ENCODE measurements around the gene FCRLA.

The FCRLA gene

GRCh38 chr1:161702250-161702649, 4.8 kb upstream of the FCRLA start:
- H2AFZ ChIP-seq (ENCODE audit: low read length) = no peak overlapping the region
- H3K4me1 ChIP-seq (ENCODE audit: insufficient read depth, low read length, poor library complexity, severe bottlenecking) = no peaks in the 10 kb centered on the region
- no peaks in the 10 kb centered on the region for H4K20me1 ChIP-seq (ENCODE audit: insufficient read depth, low read length, poor library complexity, severe bottlenecking)
- no peaks in the 10 kb centered on the region for H3K79me2 ChIP-seq (ENCODE audit: insufficient read depth, low read length)
- no peaks in the 10 kb centered on the region for H3K9me2 ChIP-seq (replicated peaks; ENCODE audit: low read depth, low read length)
- H3K9me3 ChIP-seq (ENCODE audit: insufficient read depth, low read depth, low read length) = no peaks in the 10 kb centered on the region
- H3K4me2 ChIP-seq (ENCODE audit: low read depth, low read length, poor library complexity, severe bottlenecking) = no peak overlapping the region
- H3K4me3 ChIP-seq (ENCODE audit: low read length, poor library complexity, severe bottlenecking) = no peak overlapping the region
- no peaks in the 10 kb centered on the region for H3K36me3 ChIP-seq (ENCODE audit: insufficient read depth, low read length)
- no peaks in the 10 kb centered on the region for H3F3A ChIP-seq (ENCODE audit: low read depth)
- H3K9ac ChIP-seq (ENCODE audit: low read depth, low read length, poor library complexity, severe bottlenecking) = no peak overlapping the region
- no peak for TF ChIP-seq EZH2phosphoT487 (IDR thresholded peaks at IDR 0.05; ENCODE audit: borderline replicate concordance)
- TF ChIP-seq, protein P1, sequence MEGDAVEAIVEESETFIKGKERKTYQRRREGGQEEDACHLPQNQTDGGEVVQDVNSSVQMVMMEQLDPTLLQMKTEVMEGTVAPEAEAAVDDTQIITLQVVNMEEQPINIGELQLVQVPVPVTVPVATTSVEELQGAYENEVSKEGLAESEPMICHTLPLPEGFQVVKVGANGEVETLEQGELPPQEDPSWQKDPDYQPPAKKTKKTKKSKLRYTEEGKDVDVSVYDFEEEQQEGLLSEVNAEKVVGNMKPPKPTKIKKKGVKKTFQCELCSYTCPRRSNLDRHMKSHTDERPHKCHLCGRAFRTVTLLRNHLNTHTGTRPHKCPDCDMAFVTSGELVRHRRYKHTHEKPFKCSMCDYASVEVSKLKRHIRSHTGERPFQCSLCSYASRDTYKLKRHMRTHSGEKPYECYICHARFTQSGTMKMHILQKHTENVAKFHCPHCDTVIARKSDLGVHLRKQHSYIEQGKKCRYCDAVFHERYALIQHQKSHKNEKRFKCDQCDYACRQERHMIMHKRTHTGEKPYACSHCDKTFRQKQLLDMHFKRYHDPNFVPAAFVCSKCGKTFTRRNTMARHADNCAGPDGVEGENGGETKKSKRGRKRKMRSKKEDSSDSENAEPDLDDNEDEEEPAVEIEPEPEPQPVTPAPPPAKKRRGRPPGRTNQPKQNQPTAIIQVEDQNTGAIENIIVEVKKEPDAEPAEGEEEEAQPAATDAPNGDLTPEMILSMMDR (conservative IDR thresholded peaks at IDR 0.05; ENCODE audit: low read length) = no peak
- no peaks in the 10 kb centered on the region for H3K27me3 ChIP-seq (ENCODE audit: insufficient read depth, low read length, poor library complexity, severe bottlenecking)

- Histone ChIP-seq H3K4me3 (ENCODE audit: low read length, poor library complexity, severe bottlenecking) (no peak overlapping the region), H3K27me3 (ENCODE audit: insufficient read depth, low read length, poor library complexity, severe bottlenecking) (no peaks in the 10 kb centered on the region), H3K4me1 (ENCODE audit: insufficient read depth, low read length, poor library complexity, severe bottlenecking) (no peaks in the 10 kb centered on the region), H3K4me2 (ENCODE audit: low read depth, low read length, poor library complexity, severe bottlenecking) (no peak overlapping the region), H3K9me2 (replicated peaks; ENCODE audit: low read depth, low read length) (no peaks in the 10 kb centered on the region), H3K9ac (ENCODE audit: low read depth, low read length, poor library complexity, severe bottlenecking) (no peak overlapping the region), H4K20me1 (ENCODE audit: insufficient read depth, low read length, poor library complexity, severe bottlenecking) (no peaks in the 10 kb centered on the region), H3K36me3 (ENCODE audit: insufficient read depth, low read length) (no peaks in the 10 kb centered on the region), H2AFZ (ENCODE audit: low read length) (no peak overlapping the region), H3F3A (ENCODE audit: low read depth) (no peaks in the 10 kb centered on the region), H3K79me2 (ENCODE audit: insufficient read depth, low read length) (no peaks in the 10 kb centered on the region), H3K9me3 (ENCODE audit: insufficient read depth, low read depth, low read length) (no peaks in the 10 kb centered on the region)
- TF ChIP-seq, protein P1 (conservative IDR thresholded peaks at IDR 0.05; ENCODE audit: low read length) = no peak
- TF ChIP-seq EZH2phosphoT487 (IDR thresholded peaks at IDR 0.05; ENCODE audit: borderline replicate concordance) = no peak
These were observed 1.5 kb upstream of the FCRLA start for GRCh38 chr1:161705537-161705936.

DNA sequence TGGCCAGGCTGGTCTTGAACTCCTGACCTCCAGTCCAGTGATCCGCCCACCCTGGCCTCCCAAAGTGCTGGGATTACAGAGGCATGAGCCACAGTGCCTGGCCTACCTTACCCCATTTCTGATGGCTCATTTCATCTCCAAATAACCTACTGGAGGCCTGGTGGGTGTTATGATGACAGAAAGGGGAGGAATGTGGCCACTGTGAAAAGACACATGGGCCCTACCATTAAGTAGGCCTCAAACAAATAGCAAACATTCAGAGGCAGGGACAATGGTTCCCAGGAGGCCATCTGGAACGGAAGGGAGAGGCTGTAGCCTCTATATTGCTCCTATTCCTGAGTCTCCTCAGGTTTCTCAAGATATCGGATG, 932 bp upstream of the FCRLA start:
- H3K4me2 ChIP-seq (ENCODE audit: low read depth, low read length, poor library complexity, severe bottlenecking) = no peak overlapping the region
- H3F3A ChIP-seq (ENCODE audit: low read depth) = no peaks in the 10 kb centered on the region
- no peaks in the 10 kb centered on the region for H3K79me2 ChIP-seq (ENCODE audit: insufficient read depth, low read length)
- no peak overlapping the region for H2AFZ ChIP-seq (ENCODE audit: low read length)
- TF ChIP-seq, protein P1 (conservative IDR thresholded peaks at IDR 0.05; ENCODE audit: low read length) = no peak
- no peak for TF ChIP-seq EZH2phosphoT487 (IDR thresholded peaks at IDR 0.05; ENCODE audit: borderline replicate concordance)
- no peaks in the 10 kb centered on the region for H4K20me1 ChIP-seq (ENCODE audit: insufficient read depth, low read length, poor library complexity, severe bottlenecking)
- no peaks in the 10 kb centered on the region for H3K36me3 ChIP-seq (ENCODE audit: insufficient read depth, low read length)
- H3K9me2 ChIP-seq (replicated peaks; ENCODE audit: low read depth, low read length) = no peaks in the 10 kb centered on the region
- H3K9me3 ChIP-seq (ENCODE audit: insufficient read depth, low read depth, low read length) = no peaks in the 10 kb centered on the region
- H3K4me1 ChIP-seq (ENCODE audit: insufficient read depth, low read length, poor library complexity, severe bottlenecking) = no peaks in the 10 kb centered on the region
- H3K4me3 ChIP-seq (ENCODE audit: low read length, poor library complexity, severe bottlenecking) = no peak overlapping the region
- no peak overlapping the region for H3K9ac ChIP-seq (ENCODE audit: low read depth, low read length, poor library complexity, severe bottlenecking)
- H3K27me3 ChIP-seq (ENCODE audit: insufficient read depth, low read length, poor library complexity, severe bottlenecking) = no peaks in the 10 kb centered on the region

Data from Loucy (cell line).